Esophagus squamous epithelium (tissue), 4 donors: ENCODE data around the gene LCN10.

Experiments
- POLR2A ChIP-seq, 4 donors: fragments of 450-650 bp; IDR thresholded peaks; one replicate each; pipeline ENCODE4 v1.6.1; 2017; ENCODE audit warnings: antibody characterized with exemption in 4 of 4, mild to moderate bottlenecking in 4 of 4, moderate library complexity in 3 of 4
- TF ChIP-seq, protein P1 (sequence below), 6 experiments: fragments of 450-650 bp in 4 of 6; fragments of 200-600 bp in 2 of 6; sonication (generic) in 2 of 6; IDR thresholded peaks; one replicate each; pipeline ENCODE4 v1.5.1; 2016 to 2019; ENCODE audit warnings: antibody characterized with exemption in 6 of 6, mild to moderate bottlenecking in 4 of 6, moderate library complexity in 4 of 6

DNA sequence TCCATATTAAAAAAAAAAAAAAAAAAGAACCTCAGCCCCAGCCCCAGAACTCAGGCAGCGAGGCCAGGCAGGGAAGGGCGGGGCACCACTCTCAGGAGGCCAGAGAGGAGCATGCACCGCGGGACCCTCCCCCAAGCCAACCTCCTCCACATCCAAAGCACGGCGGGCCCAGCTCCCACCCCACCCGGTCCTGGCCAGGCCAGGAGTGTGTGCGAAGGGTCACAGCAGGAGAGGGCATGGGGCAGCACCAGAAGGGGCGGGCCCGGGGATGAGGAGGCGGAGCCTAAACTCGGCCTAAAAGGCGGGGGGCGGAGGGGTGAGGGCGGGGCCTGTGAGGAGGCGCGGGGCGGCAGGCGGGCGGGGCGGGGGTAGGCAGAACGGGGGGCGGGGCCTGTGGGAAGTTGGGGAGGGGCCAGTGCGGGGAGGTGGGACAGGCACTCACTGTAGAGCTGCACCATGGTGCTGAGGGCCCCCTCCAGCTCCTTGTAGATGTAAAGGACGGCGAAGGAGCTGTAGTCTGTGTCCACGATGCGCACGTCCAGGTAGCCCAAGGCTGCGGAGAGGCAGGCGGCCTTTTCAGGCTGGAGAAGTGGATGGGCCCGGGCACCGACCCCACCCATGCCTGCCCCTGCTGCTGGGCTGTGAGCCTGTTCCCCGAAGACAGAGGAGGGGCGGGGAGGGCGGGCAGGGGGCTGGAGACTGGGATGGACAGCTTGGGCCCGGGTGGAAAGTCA, 20.3 kb upstream of the LCN10 start:
- TF ChIP-seq, protein P1, sequence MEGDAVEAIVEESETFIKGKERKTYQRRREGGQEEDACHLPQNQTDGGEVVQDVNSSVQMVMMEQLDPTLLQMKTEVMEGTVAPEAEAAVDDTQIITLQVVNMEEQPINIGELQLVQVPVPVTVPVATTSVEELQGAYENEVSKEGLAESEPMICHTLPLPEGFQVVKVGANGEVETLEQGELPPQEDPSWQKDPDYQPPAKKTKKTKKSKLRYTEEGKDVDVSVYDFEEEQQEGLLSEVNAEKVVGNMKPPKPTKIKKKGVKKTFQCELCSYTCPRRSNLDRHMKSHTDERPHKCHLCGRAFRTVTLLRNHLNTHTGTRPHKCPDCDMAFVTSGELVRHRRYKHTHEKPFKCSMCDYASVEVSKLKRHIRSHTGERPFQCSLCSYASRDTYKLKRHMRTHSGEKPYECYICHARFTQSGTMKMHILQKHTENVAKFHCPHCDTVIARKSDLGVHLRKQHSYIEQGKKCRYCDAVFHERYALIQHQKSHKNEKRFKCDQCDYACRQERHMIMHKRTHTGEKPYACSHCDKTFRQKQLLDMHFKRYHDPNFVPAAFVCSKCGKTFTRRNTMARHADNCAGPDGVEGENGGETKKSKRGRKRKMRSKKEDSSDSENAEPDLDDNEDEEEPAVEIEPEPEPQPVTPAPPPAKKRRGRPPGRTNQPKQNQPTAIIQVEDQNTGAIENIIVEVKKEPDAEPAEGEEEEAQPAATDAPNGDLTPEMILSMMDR (IDR thresholded peaks at IDR 0.05) = no peak
- TF ChIP-seq POLR2A (IDR thresholded peaks at IDR 0.05) = no peak
